A673 (cell line): ENCODE measurements around the gene TRIP4. TPM values are rescaled to one million over a fixed set of nuclear protein-coding genes. Genes with fewer than 3 reads are reported as not detected.

Source experiments
- BruUV-seq: library from RNA; stranded (reverse); fragments of 400-500 nt; replicated peaks from 2 replicates; lab custom pipeline; 2021; lab: Mats Ljungman, UMichigan
- CTCF ChIA-PET: fragments of 300-600 bp; sonication (Branson Sonifier 250); formaldehyde crosslinking; loops from one replicate; lab custom pipeline; 2022; ENCODE audit warnings: antibody characterized with exemption; lab: Charles Lee
- POLR2A ChIA-PET: fragments of 300-600 bp; sonication (Branson Sonifier 250); formaldehyde crosslinking; loops from one replicate; lab custom pipeline; 2022; ENCODE audit warnings: antibody characterized with exemption; ENCODE audit not compliant: low non-redundant PET; lab: Charles Lee
- DNase-seq: peaks from one replicate; pipeline ENCODE4 v3.0.0-alpha.2; 2015; ENCODE audit warnings: low spot score
- H3K27ac ChIP-seq: fragments of 200-600 bp; sonication (generic); 2 replicates; pipeline ENCODE4 v1.5.1; 2016; ENCODE audit warnings: mixed run types, low read depth, mild to moderate bottlenecking, mixed read lengths, antibody characterized with exemption, low read length; ENCODE audit not compliant: poor library complexity, severe bottlenecking
- H3K27me3 ChIP-seq: fragments of 200-600 bp; sonication (generic); replicated peaks from 2 replicates; pipeline ENCODE4 v1.6.1; 2017; ENCODE audit warnings: mixed run types, low read depth, mild to moderate bottlenecking, mixed read lengths, antibody characterized with exemption, low read length; ENCODE audit not compliant: insufficient read depth, poor library complexity
- H3K36me3 ChIP-seq: fragments of 200-600 bp; sonication (generic); 2 replicates; pipeline ENCODE4 v1.6.1; 2016; ENCODE audit warnings: mixed run types, mild to moderate bottlenecking, mixed read lengths, antibody characterized with exemption, low read length; ENCODE audit not compliant: insufficient read depth, poor library complexity, severe bottlenecking
- H3K4me1 ChIP-seq: fragments of 200-600 bp; sonication (generic); 2 replicates; pipeline ENCODE4 v1.6.1; 2017; ENCODE audit warnings: mixed run types, mild to moderate bottlenecking, mixed read lengths, antibody characterized with exemption, low read length; ENCODE audit not compliant: insufficient read depth, poor library complexity, severe bottlenecking
- H3K4me3 ChIP-seq: fragments of 200-600 bp; sonication (generic); 2 replicates; pipeline ENCODE4 v1.5.1; 2016; ENCODE audit warnings: low read depth, mixed run types, mild to moderate bottlenecking, mixed read lengths, low read length; ENCODE audit not compliant: poor library complexity, severe bottlenecking
- H3K9me3 ChIP-seq: fragments of 200-600 bp; sonication (generic); 2 replicates; pipeline ENCODE4 v1.6.1; 2016; ENCODE audit warnings: mixed run types, low read depth, mild to moderate bottlenecking, mixed read lengths, antibody characterized with exemption, low read length; ENCODE audit not compliant: poor library complexity, severe bottlenecking
- CTCF ChIP-seq: fragments of 300-800, 200-600 bp; sonication (generic); conservative IDR thresholded peaks from 2 replicates; pipeline ENCODE4 v1.5.1; 2017; ENCODE audit warnings: low read depth, mild to moderate bottlenecking, antibody characterized with exemption, low read length, moderate library complexity, mixed read lengths
- EZH2 ChIP-seq: fragments of 200-600 bp; sonication (generic); IDR thresholded peaks from 2 replicates; pipeline ENCODE4 v1.6.1; 2017; ENCODE audit warnings: borderline replicate concordance, low read depth, mild to moderate bottlenecking, mixed read lengths, antibody characterized with exemption, low read length; ENCODE audit not compliant: poor library complexity, severe bottlenecking
- intact Hi-C: fragments of 100-400 bp; cut with micrococcal nuclease; formaldehyde crosslinking; loops from one replicate; pipeline ENCODE4 v1.10.0; 2022; ENCODE audit not compliant: unreplicated experiment
- total RNA-seq: library from RNA; stranded (reverse); gene quantifications from 2 replicates; pipeline ENCODE4 v1.2.3, GENCODE V29; 2021

The TRIP4 gene
- total RNA-seq, 1 experiment from 2014 or later = 24.9 TPM

GRCh38 chr15:64462492-64462891, 74.9 kb downstream of the TRIP4 start:
- ChIA-PET CTCF (no interaction called here), POLR2A (no interaction called here)
- no peaks in the 10 kb centered on the region for H3K36me3 ChIP-seq
- no peaks in the 10 kb centered on the region for H3K27me3 ChIP-seq
- no peaks in the 10 kb centered on the region for H3K9me3 ChIP-seq
- no peak overlapping the region for H3K4me3 ChIP-seq
- BruUV-seq = no TSS peak
- TF ChIP-seq CTCF (no peak), EZH2 (no peak)
- H3K27ac ChIP-seq = no peak overlapping the region
- peaks cover 54% of the 10 kb centered on the region for H3K4me1 ChIP-seq
- no peak for DNase-seq
- intact Hi-C loops = no loop called here

GRCh38 chr15:64464276-64465005, 76.8 kb downstream of the TRIP4 start:
- intact Hi-C loops = no loop called here
- no TSS peak for BruUV-seq
- Histone ChIP-seq H3K9me3 (no peaks in the 10 kb centered on the region), H3K4me3 (no peak overlapping the region), H3K27ac (no peak overlapping the region), H3K36me3 (no peaks in the 10 kb centered on the region), H3K27me3 (no peaks in the 10 kb centered on the region), H3K4me1 (peaks cover 47% of the 10 kb centered on the region)
- no peak for TF ChIP-seq EZH2
- TF ChIP-seq CTCF = no peak
- DNase-seq = no peak
- ChIA-PET CTCF (no interaction called here), POLR2A (no interaction called here)

- Histone ChIP-seq H3K4me1 (peaks cover 41% of the 10 kb centered on the region), H3K27ac (peak overlapping the region; percentile 9), H3K36me3 (no peaks in the 10 kb centered on the region), H3K9me3 (no peaks in the 10 kb centered on the region), H3K27me3 (no peaks in the 10 kb centered on the region), H3K4me3 (no peak overlapping the region)
- DNase-seq = peak; percentile 49
- intact Hi-C loops = no loop called here
- ChIA-PET POLR2A (no interaction called here), CTCF (interaction anchor here (0.6 kb wide), 1 partner anchor 40 kb away, joined by 3 read pairs; no protein-coding TSS in a partner anchor)
- TF ChIP-seq EZH2 = no peak
- no peak for TF ChIP-seq CTCF
- BruUV-seq = no TSS peak
Observed at GRCh38 chr15:64466408-64467141, 78.9 kb downstream of the TRIP4 start.
